Parathyroid adenoma (tissue), 2 donors: Measurements from ENCODE around the gene TTLL7.
"Not testable (repeated sequence)": the region's sequence is repeated elsewhere in the genome, so short reads cannot be mapped to it uniquely, and the experiment has no call there.

Experiments
- H2AFZ ChIP-seq: fragments of 300-600 bp; sonication (generic); one replicate; pipeline ENCODE4 v1.7.0; 2017; ENCODE audit warnings: antibody characterized with exemption, mild to moderate bottlenecking
- H3K27ac ChIP-seq: fragments of 300-600 bp; sonication (generic); one replicate; pipeline ENCODE4 v1.7.0; 2017
- H3K27me3 ChIP-seq: fragments of 300-600 bp; sonication (generic); one replicate; pipeline ENCODE4 v1.7.0; 2017; ENCODE audit warnings: low read length; ENCODE audit not compliant: control insufficient read depth, insufficient read depth
- H3K36me3 ChIP-seq: fragments of 300-600 bp; sonication (generic); one replicate; pipeline ENCODE4 v1.7.0; 2017; ENCODE audit warnings: low read length; ENCODE audit not compliant: control insufficient read depth, insufficient read depth
- H3K4me1 ChIP-seq: fragments of 300-600 bp; sonication (generic); one replicate; pipeline ENCODE4 v1.7.0; 2017; ENCODE audit warnings: control low read depth
- H3K4me2 ChIP-seq: fragments of 300-600 bp; sonication (generic); one replicate; pipeline ENCODE4 v1.7.0; 2017; ENCODE audit warnings: low read length
- H3K4me3 ChIP-seq: fragments of 300-600 bp; sonication (generic); one replicate; pipeline ENCODE4 v1.7.0; 2017; ENCODE audit warnings: low read depth, low read length
- H3K79me2 ChIP-seq: fragments of 300-600 bp; sonication (generic); one replicate; pipeline ENCODE4 v1.7.0; 2017; ENCODE audit warnings: control low read depth
- H3K9ac ChIP-seq: fragments of 300-600 bp; sonication (generic); one replicate; pipeline ENCODE4 v1.7.0; 2017; ENCODE audit warnings: mild to moderate bottlenecking
- H3K9me3 ChIP-seq: fragments of 300-600 bp; sonication (generic); one replicate; pipeline ENCODE4 v1.7.0; 2017; ENCODE audit warnings: low read length; ENCODE audit not compliant: control insufficient read depth
- CTCF ChIP-seq: fragments of 300-600 bp; sonication (generic); IDR thresholded peaks from one replicate; pipeline ENCODE4 v1.7.0; 2017; ENCODE audit warnings: antibody characterized with exemption, mild to moderate bottlenecking
- donor health status: primary hyperparathyroidism.

Gene TTLL7

GRCh38 chr1:83990734-83991133 is 8.2 kb downstream of the TTLL7 start:
- H2AFZ ChIP-seq = no peak overlapping the region
- H3K9me3 ChIP-seq = no peaks in the 10 kb centered on the region
- no peak overlapping the region for H3K4me2 ChIP-seq
- no peak overlapping the region for H3K9ac ChIP-seq
- H3K27me3 ChIP-seq = no peaks in the 10 kb centered on the region
- H3K27ac ChIP-seq = no peak overlapping the region
- no peaks in the 10 kb centered on the region for H3K4me1 ChIP-seq
- H3K79me2 ChIP-seq = no peaks in the 10 kb centered on the region
- H3K4me3 ChIP-seq = no peak overlapping the region
- no peaks in the 10 kb centered on the region for H3K36me3 ChIP-seq
- no peak for TF ChIP-seq CTCF

GRCh38 chr1:83985048-83985447 is 13.9 kb downstream of the TTLL7 start:
- no peaks in the 10 kb centered on the region for H3K27me3 ChIP-seq
- no peak overlapping the region for H3K27ac ChIP-seq
- H3K36me3 ChIP-seq = no peaks in the 10 kb centered on the region
- H3K9me3 ChIP-seq = no peaks in the 10 kb centered on the region
- no peak for TF ChIP-seq CTCF
- H3K9ac ChIP-seq = no peak overlapping the region
- H3K4me1 ChIP-seq = no peaks in the 10 kb centered on the region
- no peak overlapping the region for H3K4me2 ChIP-seq
- H3K79me2 ChIP-seq = no peaks in the 10 kb centered on the region
- H3K4me3 ChIP-seq = no peak overlapping the region
- H2AFZ ChIP-seq = no peak overlapping the region

GRCh38 chr1:83983918-83984317 is 15.0 kb downstream of the TTLL7 start:
- not testable (repeated sequence) for H3K27me3 ChIP-seq, H3K4me3 ChIP-seq, H3K4me1 ChIP-seq, H3K36me3 ChIP-seq, H2AFZ ChIP-seq, H3K79me2 ChIP-seq, H3K4me2 ChIP-seq, H3K9me3 ChIP-seq, H3K9ac ChIP-seq, H3K27ac ChIP-seq

- no peak for TF ChIP-seq CTCF
These were observed 20.9 kb downstream of the TTLL7 start for GRCh38 chr1:83978056-83978455.

GRCh38 chr1:83976920-83977319 is 22.0 kb downstream of the TTLL7 start:
- Histone ChIP-seq H3K9me3 (no peaks in the 10 kb centered on the region), H2AFZ (no peak overlapping the region), H3K27me3 (no peaks in the 10 kb centered on the region), H3K4me2 (no peak overlapping the region), H3K27ac (no peak overlapping the region), H3K4me3 (no peak overlapping the region), H3K4me1 (no peaks in the 10 kb centered on the region), H3K36me3 (no peaks in the 10 kb centered on the region), H3K79me2 (no peaks in the 10 kb centered on the region), H3K9ac (no peak overlapping the region)
- no peak for TF ChIP-seq CTCF

More at GRCh38 chr1:83978056-83978455, 20.9 kb downstream of the TTLL7 start:
- Histone ChIP-seq H2AFZ (no peak overlapping the region), H3K4me2 (no peak overlapping the region), H3K9ac (no peak overlapping the region), H3K79me2 (no peaks in the 10 kb centered on the region), H3K4me1 (no peaks in the 10 kb centered on the region), H3K4me3 (no peak overlapping the region), H3K9me3 (no peaks in the 10 kb centered on the region), H3K36me3 (no peaks in the 10 kb centered on the region), H3K27me3 (no peaks in the 10 kb centered on the region), H3K27ac (no peak overlapping the region)
